A549 (cell line): Measurements from ENCODE around the gene C1orf35. TPM values are rescaled to one million over a fixed set of nuclear protein-coding genes. Genes with fewer than 3 reads are reported as not detected.

Experiments used
- ATAC-seq, 2 experiments: fragments of 200-7000 bp in 1 of 2; fragments of >200 bp in 1 of 2; cut with Nextera tagmentation in 1 of 2; cut with Tn5 transposase in 1 of 2; 3 replicates each; pipeline versions ENCODE4 v1.8.0 to v1.9.1; 2018 to 2020; ENCODE audit warnings: mild to moderate bottlenecking in 1 of 2, moderate library complexity in 1 of 2
- CTCF ChIA-PET: fragments of 300-600 bp; sonication (Branson Sonifier 250); formaldehyde crosslinking; extraction: SDS; loops from one replicate; lab custom pipeline; 2021; ENCODE audit warnings: antibody characterized with exemption, inconsistent platforms; lab: Yijun Ruan, JAX
- POLR2A ChIA-PET: fragments of 350-600 bp; formaldehyde crosslinking; extraction: SDS; loops from one replicate; lab custom pipeline; 2021; ENCODE audit warnings: antibody characterized with exemption, inconsistent platforms; lab: Yijun Ruan, JAX
- DNase-seq, 2 experiments: peaks; one replicate each; pipeline versions ENCODE4 v3.0.0 to v3.0.0-alpha.2; 2011 to 2016; ENCODE audit warnings: low read depth in 1 of 2, low spot score in 1 of 2
- FAIRE-seq: peaks from 2 replicates; lab custom pipeline; 2011; peaks lifted over from hg19 to GRCh38; lab: Jason Lieb, UNC
- H3K27ac ChIP-seq, 2 experiments: fragments of >200 bp; sonication (Bioruptor Twin); formaldehyde crosslinking; 3 replicates each; pipeline ENCODE4 v1.5.1; 2016 to 2017
- H3K4me1 ChIP-seq: fragments of >200 bp; sonication (Bioruptor Twin); formaldehyde crosslinking; 3 replicates; pipeline ENCODE4 v1.6.1; 2016
- H3K4me2 ChIP-seq: fragments of >200 bp; sonication (Bioruptor Twin); formaldehyde crosslinking; 3 replicates; pipeline ENCODE4 v1.6.1; 2016
- H3K4me3 ChIP-seq: fragments of >200 bp; sonication (Bioruptor Twin); formaldehyde crosslinking; 3 replicates; pipeline ENCODE4 v1.5.1; 2016
- H3K9me3 ChIP-seq: fragments of >200 bp; sonication (Bioruptor Twin); formaldehyde crosslinking; 3 replicates; pipeline ENCODE4 v1.6.1; 2016
- BHLHE40 ChIP-seq: IDR thresholded peaks from 2 replicates; pipeline ENCODE4 v1.6.1; 2012; ENCODE audit warnings: low read depth, low read length, inconsistent platforms
- CBX2 ChIP-seq: fragments of 200-600 bp; sonication (generic); IDR thresholded peaks from 2 replicates; pipeline ENCODE4 v1.6.1; 2016; ENCODE audit warnings: low read depth, mild to moderate bottlenecking, borderline replicate concordance
- CBX8 ChIP-seq: fragments of 200-600 bp; sonication (generic); IDR thresholded peaks from 2 replicates; pipeline ENCODE4 v1.6.1; 2016
- CHD2 ChIP-seq: fragments of 150-350 bp; IDR thresholded peaks from 2 replicates; pipeline ENCODE4 v1.6.1; 2014; ENCODE audit warnings: low read length; ENCODE audit not compliant: partially characterized antibody
- CHD4 ChIP-seq: fragments of 200-600 bp; sonication (generic); IDR thresholded peaks from 2 replicates; pipeline ENCODE4 v1.6.1; 2016; ENCODE audit warnings: antibody characterized with exemption, mild to moderate bottlenecking, borderline replicate concordance
- E2F6 ChIP-seq: IDR thresholded peaks from 2 replicates; pipeline ENCODE4 v1.6.1; 2012; ENCODE audit warnings: low read depth, borderline replicate concordance
- EHF ChIP-seq: fragments of 250-450 bp; sonication (Bioruptor Pico); IDR thresholded peaks from 2 replicates; pipeline ENCODE4 v1.5.0; 2020; ENCODE audit warnings: mild to moderate bottlenecking
- EHMT2 ChIP-seq: fragments of 200-600 bp; sonication (generic); IDR thresholded peaks from 2 replicates; pipeline ENCODE4 v1.6.1; 2016; ENCODE audit warnings: antibody characterized with exemption, low read depth, mild to moderate bottlenecking, moderate library complexity
- EP300 ChIP-seq, 2 experiments: fragments of >200 bp; sonication (Bioruptor Twin); formaldehyde crosslinking; IDR thresholded peaks; 2 replicates in 1 of 2; 3 replicates in 1 of 2; pipeline ENCODE4 v1.6.1; 2016 to 2017
- ESRRA ChIP-seq: fragments of 150-350 bp; IDR thresholded peaks from 2 replicates; pipeline ENCODE4 v1.6.1; 2014; ENCODE audit warnings: mild to moderate bottlenecking, low read length, borderline replicate concordance
- FOSL2 ChIP-seq, 2 experiments: fragments of 450-650 bp in 1 of 2; fragments of >200 bp in 1 of 2; sonication (Bioruptor Twin) in 1 of 2; formaldehyde crosslinking; IDR thresholded peaks; 2 replicates each; pipeline versions ENCODE4 v1.5.0 to v1.6.1; 2016 to 2020; ENCODE audit warnings: mild to moderate bottlenecking in 1 of 2, moderate library complexity in 1 of 2
- FOXS1 ChIP-seq: fragments of 250-450 bp; sonication (Bioruptor Pico); IDR thresholded peaks from 2 replicates; pipeline ENCODE4 v1.5.0; 2020; ENCODE audit warnings: mild to moderate bottlenecking, moderate library complexity
- GATA3 ChIP-seq: IDR thresholded peaks from 2 replicates; pipeline ENCODE4 v1.6.1; 2012; ENCODE audit warnings: borderline replicate concordance
- HES2 ChIP-seq: fragments of >200 bp; sonication (Bioruptor Twin); formaldehyde crosslinking; IDR thresholded peaks from 2 replicates; pipeline ENCODE4 v1.6.1; 2016
- HEYL ChIP-seq: fragments of 250-450 bp; sonication (Bioruptor Pico); IDR thresholded peaks from 2 replicates; pipeline ENCODE4 v1.8.0; 2021; ENCODE audit warnings: mild to moderate bottlenecking, moderate library complexity
- HMGXB4 ChIP-seq: fragments of 250-450 bp; sonication (Bioruptor Pico); IDR thresholded peaks from 2 replicates; pipeline ENCODE4 v1.5.0; 2021; ENCODE audit warnings: mild to moderate bottlenecking, moderate library complexity, borderline replicate concordance
- KDM5A ChIP-seq: fragments of 200-600 bp; sonication (generic); IDR thresholded peaks from 2 replicates; pipeline ENCODE4 v1.6.1; 2016; ENCODE audit warnings: antibody characterized with exemption, mild to moderate bottlenecking
- MAX ChIP-seq: IDR thresholded peaks from 2 replicates; pipeline ENCODE4 v1.6.1; 2012
- MAZ ChIP-seq: fragments of 150-350 bp; IDR thresholded peaks from 2 replicates; pipeline ENCODE4 v1.6.1; 2014; ENCODE audit warnings: antibody characterized with exemption, low read depth, low read length, borderline replicate concordance
- NFE2L2 ChIP-seq: fragments of 150-350 bp; conservative IDR thresholded peaks from 2 replicates; pipeline ENCODE4 v1.6.1; 2014; ENCODE audit warnings: low read length
- RAD21 ChIP-seq, 2 experiments: fragments of >200 bp in 1 of 2; sonication (Bioruptor Twin) in 1 of 2; formaldehyde crosslinking in 1 of 2; IDR thresholded peaks in 1 of 2; conservative IDR thresholded peaks in 1 of 2; 2 replicates in 1 of 2; 3 replicates in 1 of 2; pipeline ENCODE4 v1.6.1; 2012 to 2018; ENCODE audit warnings: inconsistent platforms in 1 of 2
- RCOR1 ChIP-seq: fragments of 150-350 bp; IDR thresholded peaks from 2 replicates; pipeline ENCODE4 v1.6.1; 2014; ENCODE audit warnings: antibody characterized with exemption, low read length, low read depth
- RFX5 ChIP-seq: fragments of 450-650 bp; IDR thresholded peaks from 2 replicates; pipeline ENCODE4 v1.7.1; 2014; ENCODE audit warnings: antibody characterized with exemption, mild to moderate bottlenecking, moderate library complexity
- RNF2 ChIP-seq: fragments of 200-600 bp; sonication (generic); IDR thresholded peaks from 2 replicates; pipeline ENCODE4 v1.6.1; 2016; ENCODE audit warnings: low read depth, mild to moderate bottlenecking, antibody characterized with exemption, moderate library complexity, borderline replicate concordance
- SMC3 ChIP-seq: fragments of >200 bp; sonication (Bioruptor Twin); formaldehyde crosslinking; IDR thresholded peaks from 3 replicates; pipeline ENCODE4 v1.6.1; 2018; ENCODE audit warnings: inconsistent platforms
- TFCP2L1 ChIP-seq: fragments of 250-450 bp; sonication (Bioruptor Pico); IDR thresholded peaks from 2 replicates; pipeline ENCODE4 v1.5.0; 2021; ENCODE audit warnings: mild to moderate bottlenecking
- TP53 ChIP-seq: fragments of 250-450 bp; sonication (Bioruptor Pico); IDR thresholded peaks from 2 replicates; pipeline ENCODE4 v1.5.0; 2021; ENCODE audit warnings: mild to moderate bottlenecking, moderate library complexity
- ZFP36 ChIP-seq: fragments of 450-650 bp; IDR thresholded peaks from 2 replicates; pipeline ENCODE4 v1.6.1; 2014; ENCODE audit warnings: borderline replicate concordance; ENCODE audit not compliant: partially characterized antibody
- ZNF302 ChIP-seq: fragments of 250-450 bp; sonication (Bioruptor Pico); IDR thresholded peaks from 2 replicates; pipeline ENCODE4 v1.9.0; 2021; ENCODE audit warnings: inconsistent platforms, mild to moderate bottlenecking, moderate library complexity
- ZSCAN20 ChIP-seq: fragments of 250-450 bp; sonication (Bioruptor Pico); IDR thresholded peaks from 2 replicates; pipeline ENCODE4 v1.8.0; 2022; ENCODE audit warnings: mild to moderate bottlenecking, moderate library complexity
- whole genome bisulfite sequencing: methylation state at CpG from one replicate; pipeline ENCODE4 v1.1.6; 2017; ENCODE audit errors: missing lambda C conversion rate; 5-methylcytosine and 5-hydroxymethylcytosine counted together
- polyA plus RNA-seq, 4 experiments: library from polyadenylated mRNA; depleted of rRNA in 3 of 4; stranded (reverse); fragments of >200 nt; fragmentation: RNase III in 1 of 4; extraction: RNeasy Plus Mini Kit Qiagen cat#74134 plus additional on column Dnase treatment in 1 of 4; gene quantifications; 2 replicates in 3 of 4; 3 replicates in 1 of 4; pipeline ENCODE4 v1.2.3, GENCODE V29; 2011 to 2017
- TF ChIP-seq, protein P1 (sequence below): IDR thresholded peaks from 2 replicates; pipeline ENCODE4 v1.6.1; 2012

The C1orf35 gene
- polyA plus RNA-seq, 2 of the 4 experiments (the other 2 are of a cell fraction), result 9.8 to 28.9 TPM

- no peak overlapping the region for H3K4me3 ChIP-seq
- no peak overlapping the region for H3K4me2 ChIP-seq
- ATAC-seq, result no peak
- 15% methylated on average over 1 of the region's 1 CpG for WGBS
- ChIA-PET CTCF (interaction anchor here (0.9 to 3.2 kb wide), 6 partner anchors 9 to 124 kb away, joined by 3 to 27 read pairs (median 4); partner anchors contain the start of gene IBA57), POLR2A (no interaction called here)
- H3K27ac ChIP-seq, result no peak overlapping the region
- no peaks in the 10 kb centered on the region for H3K4me1 ChIP-seq
- peaks cover 11% of the 10 kb centered on the region for H3K9me3 ChIP-seq
- no peak for FAIRE-seq
- no peak for DNase-seq
- TF ChIP-seq RAD21 (conservative IDR thresholded peaks at IDR 0.05 in 1 of 2, IDR thresholded peaks at IDR 0.05 in 1 of 2) (no peak), EHF (CRISPR knock-in tag) (no peak), ZSCAN20 (no peak), SMC3 (no peak), MAX (no peak), KDM5A (no peak), EHMT2 (no peak), MAZ (no peak), CBX2 (no peak), HMGXB4 (CRISPR knock-in tag) (no peak), CHD4 (no peak), CHD2 (no peak), CBX8 (no peak), TP53 (CRISPR knock-in tag) (no peak)
- TF ChIP-seq, protein P1, sequence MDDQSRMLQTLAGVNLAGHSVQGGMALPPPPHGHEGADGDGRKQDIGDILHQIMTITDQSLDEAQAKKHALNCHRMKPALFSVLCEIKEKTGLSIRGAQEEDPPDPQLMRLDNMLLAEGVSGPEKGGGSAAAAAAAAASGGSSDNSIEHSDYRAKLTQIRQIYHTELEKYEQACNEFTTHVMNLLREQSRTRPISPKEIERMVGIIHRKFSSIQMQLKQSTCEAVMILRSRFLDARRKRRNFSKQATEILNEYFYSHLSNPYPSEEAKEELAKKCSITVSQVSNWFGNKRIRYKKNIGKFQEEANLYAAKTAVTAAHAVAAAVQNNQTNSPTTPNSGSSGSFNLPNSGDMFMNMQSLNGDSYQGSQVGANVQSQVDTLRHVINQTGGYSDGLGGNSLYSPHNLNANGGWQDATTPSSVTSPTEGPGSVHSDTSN, result no peak
- TF ChIP-seq, all 56 proteins: peak for 0
Observed at GRCh38 chr1:228122921-228123441, 19.9 kb upstream of the C1orf35 start.

GRCh38 chr1:228120857-228121489 is 17.8 kb upstream of the C1orf35 start:
- Histone ChIP-seq H3K27ac (no peak overlapping the region), H3K4me3 (no peak overlapping the region), H3K9me3 (peaks cover 19% of the 10 kb centered on the region), H3K4me2 (no peak overlapping the region), H3K4me1 (no peaks in the 10 kb centered on the region)
- ATAC-seq (0 out of 6 replicates have a peak, but pooled peaks of 1 of the 2 experiments have one; percentile 40), FAIRE-seq (no peak), DNase-seq (no peak)
- ChIA-PET POLR2A (interaction anchor here (1.1 kb wide), 1 partner anchor 11 kb away, joined by 4 read pairs; no protein-coding TSS in a partner anchor), CTCF (interaction anchor here (0.7 to 3.2 kb wide), 3 partner anchors 11 to 132 kb away, joined by 3 to 27 read pairs (median 5); no protein-coding TSS in a partner anchor)
- TF ChIP-seq HES2, result no peak
- no peak for TF ChIP-seq E2F6
- WGBS, result 48% methylated on average over 5 of the region's 5 CpGs

DNA sequence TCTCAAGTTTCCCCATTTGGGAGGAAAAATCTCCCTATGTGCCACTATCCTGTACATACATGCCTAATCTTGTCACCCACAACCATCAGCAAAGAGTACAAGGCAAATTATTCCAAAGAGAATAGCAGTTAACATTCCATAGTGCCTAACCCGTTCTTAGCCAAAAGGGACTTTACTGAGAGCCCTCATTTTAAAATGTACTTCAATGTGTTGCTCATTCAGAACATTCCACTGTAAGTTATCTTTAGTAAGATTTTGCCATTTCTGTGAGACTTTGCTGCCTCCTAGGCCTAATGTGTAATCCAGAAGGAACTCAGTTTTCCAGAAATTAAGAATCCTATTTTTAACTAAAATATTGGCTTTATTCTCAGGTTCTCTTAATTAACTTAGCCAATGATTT is 17.2 kb upstream of the C1orf35 start:
- WGBS, result 60% methylated on average over 1 of the region's 1 CpG
- Histone ChIP-seq H3K4me2 (no peak overlapping the region), H3K4me1 (no peaks in the 10 kb centered on the region), H3K27ac (no peak overlapping the region), H3K4me3 (no peak overlapping the region), H3K9me3 (peaks cover 19% of the 10 kb centered on the region)
- ChIA-PET POLR2A (interaction anchor here (1.1 kb wide), 1 partner anchor 10 kb away, joined by 4 read pairs; no protein-coding TSS in a partner anchor), CTCF (interaction anchor here (0.8 to 3.0 kb wide), 3 partner anchors 10 to 265 kb away, joined by 3 to 22 read pairs (median 13); partner anchors contain the start of gene IBA57)
- FAIRE-seq (no peak), DNase-seq (no peak), ATAC-seq (no peak)
- TF ChIP-seq CHD4, result no peak
- TF ChIP-seq NFE2L2, result no peak
- TF ChIP-seq RFX5, result no peak
- no peak for TF ChIP-seq FOXS1 (CRISPR knock-in tag)
- no peak for TF ChIP-seq RCOR1
- no peak for TF ChIP-seq FOSL2 (IDR thresholded peaks at IDR 0.05)
- no peak for TF ChIP-seq FOSL2 (CRISPR knock-in tag; IDR thresholded peaks at IDR 0.05)
- TF ChIP-seq ZNF302, result no peak
- no peak for TF ChIP-seq RNF2
- no peak for TF ChIP-seq ZFP36
- TF ChIP-seq BHLHE40, result no peak
- no peak for TF ChIP-seq GATA3
- no peak for TF ChIP-seq EP300 (IDR thresholded peaks at IDR 0.05)
- no peak for TF ChIP-seq RAD21 (conservative IDR thresholded peaks at IDR 0.05 in 1 of 2, IDR thresholded peaks at IDR 0.05 in 1 of 2)
- no peak for TF ChIP-seq ESRRA
- TF ChIP-seq HEYL, result no peak
- no peak for TF ChIP-seq TFCP2L1
